K562 (cell line): ENCODE measurements around the gene XCL1. TPM values are rescaled to one million over a fixed set of nuclear protein-coding genes. Genes with fewer than 3 reads are reported as not detected.

ENCODE experiments used
- ATAC-seq: fragments of 200-7000 bp; cut with Tn5 transposase; 3 replicates; pipeline ENCODE4 v1.9.1; 2020; ENCODE audit warnings: moderate library complexity
- BruUV-seq: library from RNA; stranded (reverse); fragments of 400-500 nt; replicated peaks from 2 replicates; lab custom pipeline; 2021; lab: Mats Ljungman, UMichigan
- CTCF ChIA-PET: fragments of 300-600 bp; formaldehyde crosslinking; extraction: SDS; loops from one replicate; lab custom pipeline; 2021; ENCODE audit warnings: low intra/inter-chr PET ratio; lab: Yijun Ruan, JAX
- POLR2A ChIA-PET: fragments of 300-600, 350-650 bp; sonication (Branson Sonifier 250); formaldehyde crosslinking; extraction: SDS; loops from one replicate; lab custom pipeline; 2021; ENCODE audit warnings: antibody characterized with exemption, inconsistent platforms; lab: Yijun Ruan, JAX
- DNase-seq, 4 experiments: peaks; one replicate each; pipeline versions ENCODE4 v3.0.0 to v3.0.0-alpha.2; 2011 to 2018; ENCODE audit warnings: low spot score in 3 of 4, mixed read lengths in 3 of 4; ENCODE audit errors: extremely low read depth in 1 of 4
- FAIRE-seq: peaks from 2 replicates; lab custom pipeline; 2011; peaks lifted over from hg19 to GRCh38; lab: Jason Lieb, UNC
- H2AFZ ChIP-seq: 2 replicates; pipeline ENCODE4 v1.6.0; 2011; ENCODE audit warnings: low read depth, low read length, control low read depth, inconsistent platforms
- H3K27ac ChIP-seq: fragments of 200-600 bp; 3 replicates; pipeline ENCODE4 v1.8.0; 2011; ENCODE audit warnings: low read depth, mild to moderate bottlenecking, control low read depth, inconsistent platforms, low read length, moderate library complexity, mixed read lengths; ENCODE audit errors: extremely low read depth
- H3K27me3 ChIP-seq, 2 experiments: fragments of 300-600 bp in 1 of 2; 2 replicates in 1 of 2; 3 replicates in 1 of 2; pipeline versions ENCODE4 v1.6.0 to v1.8.0; 2011; ENCODE audit warnings: inconsistent platforms in 2 of 2, low read length in 2 of 2, mild to moderate bottlenecking in 1 of 2, mixed read lengths in 1 of 2, moderate library complexity in 1 of 2; ENCODE audit not compliant: control insufficient read depth in 2 of 2, insufficient read depth in 2 of 2
- H3K36me3 ChIP-seq: fragments of 300-600 bp; 3 replicates; pipeline ENCODE4 v1.8.0; 2011; ENCODE audit warnings: mild to moderate bottlenecking, low read length, inconsistent platforms; ENCODE audit not compliant: control insufficient read depth, insufficient read depth
- H3K4me1 ChIP-seq, 2 experiments: fragments of 200-600 bp in 1 of 2; replicated peaks in 1 of 2; 2 replicates in 1 of 2; 3 replicates in 1 of 2; pipeline versions ENCODE4 v1.5.1 to v1.8.0; 2011; ENCODE audit warnings: inconsistent platforms in 2 of 2, low read length in 2 of 2, mild to moderate bottlenecking in 1 of 2, mixed read lengths in 1 of 2, moderate library complexity in 1 of 2; ENCODE audit not compliant: control insufficient read depth in 2 of 2, insufficient read depth in 2 of 2
- H3K4me2 ChIP-seq: 2 replicates; pipeline ENCODE4 v1.6.1; 2011; ENCODE audit warnings: low read length, control low read depth, inconsistent platforms, mixed read lengths; ENCODE audit not compliant: insufficient read depth
- H3K4me3 ChIP-seq: fragments of 200-600 bp; sonication (generic), shearing (Covaris generic); 2 replicates; pipeline ENCODE4 v1.5.1; 2016; ENCODE audit warnings: control low read depth, inconsistent platforms
- H3K79me2 ChIP-seq: fragments of 200-600 bp; 3 replicates; pipeline ENCODE4 v1.8.0; 2011; ENCODE audit warnings: low read length, inconsistent platforms; ENCODE audit not compliant: control insufficient read depth, insufficient read depth
- H3K9ac ChIP-seq, 2 experiments: 2 replicates each; pipeline versions ENCODE4 v1.6.0 to v1.6.1; 2011; ENCODE audit warnings: low read depth in 2 of 2, low read length in 2 of 2, control low read depth in 1 of 2, inconsistent platforms in 1 of 2, mild to moderate bottlenecking in 1 of 2, mixed read lengths in 1 of 2; ENCODE audit not compliant: insufficient read depth in 1 of 2
- H3K9me1 ChIP-seq: one replicate; pipeline ENCODE4 v1.6.0; 2011; ENCODE audit warnings: inconsistent platforms, mild to moderate bottlenecking, low read length, moderate library complexity; ENCODE audit not compliant: control insufficient read depth, insufficient read depth
- H3K9me3 ChIP-seq: replicated peaks from 2 replicates; pipeline ENCODE4 v1.5.1; 2011; ENCODE audit warnings: low read depth, low read length, inconsistent platforms; ENCODE audit not compliant: control insufficient read depth, insufficient read depth
- H4K20me1 ChIP-seq: replicated peaks from 2 replicates; pipeline ENCODE4 v1.6.1; 2011; ENCODE audit warnings: low read length, inconsistent platforms, mixed read lengths; ENCODE audit not compliant: control insufficient read depth, insufficient read depth
- ARID1B ChIP-seq: fragments of 450-650 bp; IDR thresholded peaks from 2 replicates; pipeline ENCODE4 v1.6.1; 2016; ENCODE audit warnings: antibody characterized with exemption, mild to moderate bottlenecking, inconsistent platforms
- C11orf30 ChIP-seq: fragments of 450-650 bp; IDR thresholded peaks from 2 replicates; pipeline ENCODE4 v1.6.1; 2016; ENCODE audit warnings: low read depth, mild to moderate bottlenecking
- CTBP1 ChIP-seq: fragments of 450-650 bp; IDR thresholded peaks from 2 replicates; pipeline ENCODE4 v1.6.1; 2016; ENCODE audit warnings: borderline replicate concordance
- CTCF ChIP-seq, 3 experiments: IDR thresholded peaks in 2 of 3; conservative IDR thresholded peaks in 1 of 3; 2 replicates each; pipeline ENCODE4 v1.5.1; 2011 to 2012; ENCODE audit warnings: low read length in 3 of 3, mild to moderate bottlenecking in 3 of 3, control low read depth in 2 of 3, improper control_type of control experiment in 1 of 3, inconsistent platforms in 1 of 3, low read depth in 1 of 3, mixed read lengths in 1 of 3, moderate library complexity in 1 of 3; ENCODE audit not compliant: insufficient read depth in 2 of 3
- DPF2 ChIP-seq: fragments of 450-650 bp; IDR thresholded peaks from 2 replicates; pipeline ENCODE4 v1.6.1; 2016
- EHMT2 ChIP-seq: fragments of 450-650 bp; IDR thresholded peaks from 2 replicates; pipeline ENCODE4 v1.6.1; 2018; ENCODE audit warnings: antibody characterized with exemption
- ETV1 ChIP-seq: fragments of 450-650 bp; conservative IDR thresholded peaks from 2 replicates; pipeline ENCODE4 v1.6.1; 2016; ENCODE audit warnings: missing genetic modification characterization, control low read depth, low read depth, missing compliant biosample characterization
- FOSL1 ChIP-seq: fragments of 200-800 bp; sonication (Bioruptor generic); conservative IDR thresholded peaks from 2 replicates; pipeline ENCODE4 v1.6.1; 2016; ENCODE audit warnings: missing genetic modification characterization, missing compliant biosample characterization
- FOXA3 ChIP-seq, 2 experiments: fragments of 450-650 bp in 1 of 2; sonication (generic) in 1 of 2; formaldehyde crosslinking; IDR thresholded peaks in 1 of 2; conservative IDR thresholded peaks in 1 of 2; 2 replicates each; pipeline versions ENCODE4 v1.4.0 to v1.8.0; 2020 to 2022; ENCODE audit warnings: mild to moderate bottlenecking in 2 of 2, missing genetic modification reagents in 1 of 2
- JUND ChIP-seq, 2 experiments: IDR thresholded peaks; 2 replicates in 1 of 2; 3 replicates in 1 of 2; pipeline ENCODE4 v1.6.1; 2011; ENCODE audit warnings: borderline replicate concordance in 2 of 2, low read depth in 2 of 2, low read length in 2 of 2, improper control_type of control experiment in 1 of 2, missing biosample characterization in 1 of 2, missing genetic modification characterization in 1 of 2, missing genetic modification reagents in 1 of 2
- LCOR ChIP-seq: sonication (generic); formaldehyde crosslinking; IDR thresholded peaks from 2 replicates; pipeline ENCODE4 v1.8.0; 2022; ENCODE audit warnings: mild to moderate bottlenecking, missing genetic modification reagents
- MAFK ChIP-seq: IDR thresholded peaks from 2 replicates; pipeline ENCODE4 v1.6.1; 2011; ENCODE audit warnings: low read length, improper control_type of control experiment
- RAD21 ChIP-seq, 2 experiments: fragments of 250-450 bp in 1 of 2; fragments of 450-650 bp in 1 of 2; sonication (Bioruptor Pico) in 1 of 2; formaldehyde crosslinking in 1 of 2; IDR thresholded peaks in 1 of 2; conservative IDR thresholded peaks in 1 of 2; 2 replicates each; pipeline versions ENCODE4 v1.4.0 to v1.8.0; 2020 to 2022; ENCODE audit warnings: mild to moderate bottlenecking in 2 of 2, moderate library complexity in 1 of 2
- RBM34 ChIP-seq: fragments of 200-400 bp; formaldehyde crosslinking; IDR thresholded peaks from 2 replicates; pipeline ENCODE4 v1.6.1; 2018; ENCODE audit warnings: low read length, borderline replicate concordance; ENCODE audit not compliant: insufficient read depth
- RBM39 ChIP-seq: fragments of 200-400 bp; formaldehyde crosslinking; optimal IDR thresholded peaks from 2 replicates; pipeline ENCODE3; 2018; ENCODE audit warnings: low read depth, low read length
- SMARCE1 ChIP-seq: fragments of 450-650 bp; IDR thresholded peaks from 2 replicates; pipeline ENCODE4 v1.7.1; 2016; ENCODE audit warnings: mild to moderate bottlenecking
- TEAD4 ChIP-seq, 2 experiments: sonication (generic) in 1 of 2; formaldehyde crosslinking in 1 of 2; IDR thresholded peaks; 2 replicates each; pipeline versions ENCODE4 v1.6.1 to v1.8.0; 2012 to 2022; ENCODE audit warnings: borderline replicate concordance in 1 of 2, inconsistent platforms in 1 of 2, low read length in 1 of 2, mild to moderate bottlenecking in 1 of 2, missing genetic modification reagents in 1 of 2
- ZNF316 ChIP-seq: fragments of 450-650 bp; IDR thresholded peaks from 2 replicates; pipeline ENCODE4 v1.6.1; 2016
- ZNF586 ChIP-seq: fragments of 450-650 bp; formaldehyde crosslinking; conservative IDR thresholded peaks from 2 replicates; pipeline ENCODE4 v1.4.0; 2020; ENCODE audit warnings: mild to moderate bottlenecking, moderate library complexity
- ZSCAN29 ChIP-seq: fragments of 450-650 bp; IDR thresholded peaks from 2 replicates; pipeline ENCODE4 v1.6.1; 2017
- WGBS: fragments of 100-300 bp; shearing (Covaris generic); methylation state at CpG from one replicate; pipeline ENCODE4 v1.1.6; 2016; ENCODE audit warnings: low coverage, mixed read lengths; ENCODE audit not compliant: insufficient coverage; ENCODE audit errors: missing lambda C conversion rate; 5-methylcytosine and 5-hydroxymethylcytosine counted together
- in situ Hi-C: fragments of 300-500 bp; cut with MboI; formaldehyde crosslinking; loops from 4 replicates; pipeline ENCODE4 v1.15.0; 2018; ENCODE audit warnings: inconsistent platforms, mixed read lengths
- intact Hi-C: fragments of 100-400 bp; cut with micrococcal nuclease; formaldehyde crosslinking; loops from 2 replicates; pipeline ENCODE4 v1.14.2; 2022
- polyA plus RNA-seq, 8 experiments: library from polyadenylated mRNA; depleted of rRNA in 4 of 8; stranded (reverse) in 5 of 8; unstranded in 3 of 8; fragments of >200 nt; fragmentation: Nextera tagmentation in 2 of 8; fragmentation: Illumina TruSeq in 1 of 8; extraction: Ambion mirVana in 2 of 8; extraction: Trizol in 1 of 8; gene quantifications; 2 replicates each; pipeline versions ENCODE4 v1.2.1 to v1.2.3, GENCODE V29; 2011 to 2014; ENCODE audit warnings: inconsistent platforms in 1 of 8, missing spikeins in 1 of 8
- total RNA-seq, 7 experiments: library from RNA; depleted of rRNA in 6 of 7; stranded (reverse); fragments of >200 nt in 6 of 7; fragmentation: Illumina TruSeq in 2 of 7; extraction: Trizol in 2 of 7; gene quantifications; 2 replicates each; pipeline versions ENCODE4 v1.2.1 to v1.2.3, GENCODE V29; 2011 to 2021; ENCODE audit warnings: low replicate concordance in 1 of 7

Gene XCL1
- total and polyA plus RNA-seq, 9 of the 15 experiments (the other 6 are each of a cell fraction or from before 2014, with no cell fraction given) = 0.06 to 0.09 (median 0.06) TPM; not detected in 6

- FAIRE-seq (peak; percentile 64), DNase-seq (peak in 2 of 4 experiments; percentile 22 to 58), ATAC-seq (peak; percentile 86)
- Histone ChIP-seq H3K4me1 (no peaks in the 10 kb centered on the region), H3K9me3 (no peaks in the 10 kb centered on the region), H3K36me3 (no peaks in the 10 kb centered on the region), H3K79me2 (no peaks in the 10 kb centered on the region), H4K20me1 (no peaks in the 10 kb centered on the region), H3K9me1 (no peaks in the 10 kb centered on the region), H3K4me2 (no peak overlapping the region), H3K27me3 (peaks cover 0 to 7% of the 10 kb centered on the region in 2 experiments; a peak in 1 of 5 replicates), H3K4me3 (no peak overlapping the region), H3K27ac (no peak overlapping the region), H2AFZ (peak overlapping the region; percentile 44; the same call in 1 of the 2 replicates), H3K9ac (no peak overlapping the region)
- CTCF ChIA-PET = no interaction called here
- 3% methylated on average over 8 of the region's 8 CpGs for WGBS
- intact Hi-C loops (no loop called here), in situ Hi-C loops (loop anchor here (25.0 kb wide), 1 partner anchor 739 kb away; the partner anchor contains the start of genes BLZF1 and NME7)
- BruUV-seq = no TSS peak
- POLR2A ChIA-PET = interaction anchor here (0.5 to 0.6 kb wide), 2 partner anchors 16 to 1110 kb away, joined by 3 to 4 read pairs; no protein-coding TSS in a partner anchor
- peak in 1 of 2 experiments; percentile 23; a peak in 1 of 4 replicates for TF ChIP-seq RAD21 (CRISPR knock-in tag; conservative IDR thresholded peaks at IDR 0.05 in 1 of 2, IDR thresholded peaks at IDR 0.05 in 1 of 2)
- peak; percentile 30; the same call in 1 of the 2 replicates for TF ChIP-seq SMARCE1
- TF ChIP-seq CTCF (IDR thresholded peaks at IDR 0.05 in 2 of 3, conservative IDR thresholded peaks at IDR 0.05 in 1 of 3; ENCODE audit: insufficient read depth in 2 of 3, low read depth in 1 of 3, low read length in 3 of 3) = 0 out of 6 replicates have a peak, but pooled peaks of 1 of the 3 experiments have one; percentile 18
- no peak for TF ChIP-seq FOXA3 (CRISPR knock-in tag; conservative IDR thresholded peaks at IDR 0.05 in 1 of 2, IDR thresholded peaks at IDR 0.05 in 1 of 2)
- TF ChIP-seq TEAD4 (IDR thresholded peaks at IDR 0.05; ENCODE audit: low read length) = no peak
- no peak for TF ChIP-seq TEAD4 (CRISPR knock-in tag; IDR thresholded peaks at IDR 0.05; ENCODE audit: borderline replicate concordance)
- TF ChIP-seq MAFK = 0 out of 2 replicates have a peak, but pooled peaks have one; percentile 8
- no peak for TF ChIP-seq ZSCAN29
- TF ChIP-seq LCOR (CRISPR knock-in tag) = 0 out of 2 replicates have a peak, but pooled peaks have one; percentile 46
- peak; percentile 23; the same call in 1 of the 2 replicates for TF ChIP-seq EHMT2
- TF ChIP-seq ZNF316 = peak; percentile 64; the same call in 1 of the 2 replicates
- peak; percentile 89 for TF ChIP-seq FOSL1 (tag)
- peak; percentile 37; the same call in 1 of the 2 replicates for TF ChIP-seq DPF2
- TF ChIP-seq ARID1B = 0 out of 2 replicates have a peak, but pooled peaks have one; percentile 25
- TF ChIP-seq ETV1 (tag) = 0 out of 2 replicates have a peak, but pooled peaks have one; percentile 23
- peak; percentile 77 for TF ChIP-seq CTBP1
- TF ChIP-seq JUND (IDR thresholded peaks at IDR 0.05; ENCODE audit: borderline replicate concordance, low read depth, low read length) = peak; percentile 91
- peak; percentile 93 for TF ChIP-seq JUND (tag; IDR thresholded peaks at IDR 0.05; ENCODE audit: borderline replicate concordance, low read depth, low read length)
- no peak for TF ChIP-seq RBM39
- TF ChIP-seq RBM34 = no peak
- peak; percentile 79 for TF ChIP-seq C11orf30
- TF ChIP-seq ZNF586 = no peak
Observed at GRCh38 chr1:168623003-168623828, 46.8 kb downstream of the XCL1 start.
